NCI-H226 (cell line): ENCODE results near the gene ALPG.
"Not testable (repeated sequence)": the region's sequence is repeated elsewhere in the genome, so short reads cannot be mapped to it uniquely, and the experiment has no call there.

ENCODE experiments used
- DNase-seq: peaks from one replicate; pipeline ENCODE4 v3.0.0-alpha.2; 2015

The ALPG gene

DNA sequence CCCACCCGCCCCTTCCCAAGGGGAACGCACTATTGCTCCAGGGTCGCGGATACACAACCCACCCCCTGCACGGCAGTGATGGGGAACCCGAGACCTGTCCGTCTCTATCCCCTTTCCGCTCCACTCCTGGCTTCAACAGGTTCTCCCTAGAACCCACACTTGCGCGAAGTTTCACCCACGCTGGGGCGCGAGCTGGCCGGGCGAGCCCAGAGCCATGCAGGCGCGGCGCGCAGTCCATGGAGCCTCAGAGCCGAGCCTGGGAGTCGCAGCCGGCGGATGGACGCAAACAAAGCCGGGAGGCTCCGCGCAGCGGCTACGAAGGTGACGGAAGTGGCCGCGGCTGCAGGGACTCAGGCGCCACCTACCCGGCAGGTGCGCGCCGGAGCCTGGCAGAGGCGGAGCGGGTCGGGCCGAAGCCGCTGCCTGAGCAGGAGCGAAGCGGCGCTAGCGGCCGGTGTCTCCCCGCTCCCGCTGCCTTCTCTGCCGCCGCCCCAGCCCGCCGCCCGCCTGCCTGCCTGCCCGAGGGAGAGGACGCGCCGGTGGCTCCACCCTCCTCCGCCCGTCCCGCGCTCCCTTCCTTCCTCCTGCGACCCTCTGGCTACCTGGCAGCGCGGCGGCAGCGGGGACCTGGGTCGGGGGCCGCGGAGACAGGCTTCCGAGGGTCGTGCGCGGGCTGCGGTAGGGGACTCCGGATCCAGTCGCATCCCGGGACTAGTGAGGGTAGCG is 14.0 kb downstream of the ALPG start:
- no peak for DNase-seq

DNA sequence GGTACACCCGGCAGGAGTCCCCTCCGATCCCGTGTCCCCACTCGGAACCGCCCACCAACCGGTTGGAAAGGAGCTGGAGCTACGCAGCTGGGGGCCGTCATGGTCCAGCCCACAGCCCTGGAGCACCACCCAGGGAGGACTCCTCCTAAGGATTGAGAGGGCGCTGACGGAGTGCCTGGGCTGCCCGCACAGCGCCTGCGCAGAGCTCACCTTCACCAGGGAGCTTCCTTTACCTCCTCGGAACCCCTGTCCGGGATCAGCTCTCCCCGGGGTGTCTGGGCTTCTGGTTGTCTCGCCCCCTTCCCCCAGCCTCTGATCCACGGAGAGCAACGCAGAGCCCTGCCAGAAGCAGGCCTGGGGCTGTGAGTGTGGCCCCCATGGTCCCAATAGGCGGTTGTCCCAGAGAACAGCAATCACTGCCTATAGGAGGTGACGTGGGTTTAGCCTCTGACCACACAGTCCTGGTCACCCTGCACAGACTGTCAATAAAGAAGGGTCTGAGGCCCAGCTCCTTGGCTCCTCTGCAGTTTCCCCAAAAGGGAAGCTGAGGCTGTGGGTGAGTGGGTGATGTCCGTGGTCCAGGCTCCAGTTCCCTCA is 14.6 kb downstream of the ALPG start:
- DNase-seq = no peak

- DNase-seq = no peak
Observed at GRCh38 chr2:232422051-232422450, 15.4 kb downstream of the ALPG start.

- DNase-seq = not testable (repeated sequence)
Observed at GRCh38 chr2:232422996-232423395, 16.4 kb downstream of the ALPG start.

DNA sequence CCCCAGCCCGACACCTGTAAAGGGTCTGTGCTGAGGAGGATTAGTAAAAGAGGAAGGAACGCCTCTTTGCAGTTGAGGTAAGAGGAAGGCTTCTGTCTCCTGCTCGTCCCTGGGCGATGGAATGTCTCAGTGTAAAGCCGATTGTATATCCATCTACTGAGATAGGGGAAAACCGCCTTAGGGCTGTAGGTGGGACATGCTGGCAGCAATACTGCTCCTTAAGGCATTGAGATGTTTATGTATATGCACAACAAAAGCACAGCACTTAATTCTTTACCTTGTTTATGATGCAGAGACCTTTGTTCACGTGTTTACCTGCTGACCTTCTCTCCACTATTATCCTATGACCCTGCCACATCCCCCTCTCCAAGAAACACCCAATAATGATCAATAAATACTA is 16.8 kb downstream of the ALPG start:
- not testable (repeated sequence) for DNase-seq

GRCh38 chr2:232431705-232432590 is 25.3 kb downstream of the ALPG start:
- DNase-seq = no peak

- DNase-seq = peak; percentile 45
Observed at GRCh38 chr2:232432598-232433184, 26.0 kb downstream of the ALPG start.

GRCh38 chr2:232433622-232434021 is 27.0 kb downstream of the ALPG start:
- DNase-seq = not testable (repeated sequence)

DNA sequence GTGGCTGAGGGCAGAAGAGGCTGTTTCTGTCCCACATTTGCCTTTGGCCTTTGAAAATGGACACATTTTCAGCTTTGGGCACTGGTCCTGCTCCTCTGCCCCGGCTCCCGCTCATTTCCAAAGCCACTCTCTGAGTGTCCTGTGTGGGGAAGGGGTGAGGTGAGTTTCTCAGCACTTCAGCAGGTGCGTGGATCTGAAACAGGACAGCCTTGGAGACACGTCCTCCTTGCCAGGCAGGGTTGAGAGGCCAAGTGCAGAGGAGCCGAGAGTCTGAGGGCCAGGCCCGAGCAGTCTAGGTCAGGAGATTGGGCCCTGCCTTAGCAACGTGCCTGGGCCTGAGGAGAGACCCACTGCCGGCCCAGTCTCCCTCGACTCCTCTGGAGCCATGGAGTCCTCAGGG is 27.4 kb downstream of the ALPG start:
- DNase-seq = no peak

DNA sequence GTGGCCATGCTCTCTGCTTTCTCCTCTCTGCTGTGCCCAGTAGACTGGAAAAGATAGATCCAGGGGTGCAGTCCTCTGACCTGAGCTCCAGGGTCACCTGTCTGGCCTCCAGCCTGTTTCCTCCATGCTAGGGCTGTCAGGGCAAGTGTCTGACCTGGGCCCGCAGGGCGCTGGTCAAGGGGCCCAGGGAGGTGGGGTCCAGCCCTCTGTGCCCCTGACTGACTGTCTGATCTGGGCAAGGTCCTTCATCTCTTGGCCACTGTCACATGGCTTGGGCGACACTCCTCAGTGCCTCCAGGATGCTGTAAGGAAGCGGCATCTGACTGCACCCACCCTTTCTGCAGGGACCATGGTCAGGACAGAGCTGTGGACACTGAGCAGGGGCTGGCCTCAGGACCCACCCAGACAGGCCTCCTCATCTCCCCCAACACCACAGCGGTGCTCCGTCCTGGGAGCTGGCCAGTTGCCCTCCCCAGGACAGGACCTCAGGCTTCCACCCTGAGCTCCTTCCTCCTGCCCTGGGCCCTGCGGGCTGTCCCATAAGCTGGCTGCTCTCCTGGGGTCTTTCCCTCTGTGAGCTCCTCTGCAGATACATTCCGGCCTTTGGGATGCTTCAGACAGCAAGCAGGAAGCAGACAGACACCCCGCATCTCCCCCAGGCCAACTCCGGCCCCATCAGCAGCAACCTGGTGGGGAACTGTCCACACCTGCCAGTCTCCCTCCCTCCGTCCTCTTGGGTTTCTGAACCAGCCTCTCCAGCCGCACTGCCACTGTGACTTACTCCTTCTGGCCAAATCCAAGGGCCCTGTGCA is 28.1 kb downstream of the ALPG start:
- DNase-seq = no peak

GRCh38 chr2:232435375-232435648 is 28.7 kb downstream of the ALPG start:
- DNase-seq = no peak

DNA sequence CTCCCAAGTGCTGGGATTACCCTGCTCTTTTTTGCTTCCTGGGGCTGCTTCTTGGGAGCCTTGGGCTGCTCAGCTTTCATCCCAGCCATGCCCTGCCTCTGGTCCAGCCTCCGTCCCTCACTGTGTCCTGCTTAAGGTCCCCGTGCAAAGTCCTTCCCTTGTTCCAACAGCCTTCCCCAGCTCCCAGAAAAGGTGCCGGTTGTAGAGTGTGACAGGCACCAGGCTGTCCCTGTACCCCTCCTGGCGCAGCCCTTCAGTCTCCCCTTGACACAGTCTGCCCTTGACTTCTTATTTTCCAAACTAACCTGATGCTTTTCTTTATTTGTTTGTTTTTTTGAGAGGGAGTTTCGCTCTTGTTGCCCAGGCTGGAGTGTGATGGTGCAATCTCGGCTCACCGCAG is 29.2 kb downstream of the ALPG start:
- no peak for DNase-seq

GRCh38 chr2:232436381-232437194 is 29.9 kb downstream of the ALPG start:
- DNase-seq = no peak

- DNase-seq = no peak
Observed at GRCh38 chr2:232437195-232437571, 30.5 kb downstream of the ALPG start.

- no peak for DNase-seq
Observed at GRCh38 chr2:232438091-232438490, 31.4 kb downstream of the ALPG start.

DNA sequence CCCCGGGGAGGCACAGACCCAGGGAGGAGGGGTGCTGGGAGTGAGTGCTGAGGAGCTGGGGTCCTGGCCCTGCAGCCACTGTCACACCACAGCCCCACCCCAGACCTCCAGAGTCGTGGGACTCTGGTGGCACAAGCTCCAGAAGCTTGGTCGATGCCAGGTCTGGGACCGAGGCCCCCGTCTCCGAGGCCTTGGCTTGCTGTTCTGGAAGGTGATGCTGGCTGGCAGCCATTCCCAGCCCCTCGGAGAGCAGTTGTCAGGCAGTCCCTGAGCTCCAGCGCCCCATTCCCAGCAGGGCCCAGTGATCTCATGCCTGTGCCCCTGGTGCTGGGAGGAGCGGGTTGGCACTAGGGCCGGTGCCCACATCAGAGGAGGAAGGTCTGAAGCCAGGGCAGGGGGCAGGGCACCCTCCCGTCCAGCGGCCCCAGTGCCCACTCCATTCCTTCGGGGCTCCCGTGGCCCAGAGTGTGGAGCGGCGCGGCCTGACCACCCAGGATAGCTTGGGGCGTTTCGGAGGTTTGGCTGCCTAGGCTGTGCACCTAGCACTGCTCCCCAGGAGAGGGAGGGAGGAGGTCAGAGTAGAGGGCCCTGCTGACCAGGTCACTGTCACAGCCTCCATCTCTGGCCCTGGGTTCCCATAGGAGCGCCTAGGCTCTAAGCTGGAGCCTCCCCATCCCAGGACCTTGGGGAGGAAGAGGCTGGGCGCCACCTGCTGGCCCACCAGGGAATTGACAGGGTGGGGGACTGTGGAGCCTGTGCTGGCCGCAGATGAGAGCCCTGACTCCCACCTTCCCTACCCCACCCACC is 32.5 kb downstream of the ALPG start:
- peak; percentile 28 for DNase-seq

- no peak for DNase-seq
Observed at GRCh38 chr2:232439758-232440135, 33.1 kb downstream of the ALPG start.

DNA sequence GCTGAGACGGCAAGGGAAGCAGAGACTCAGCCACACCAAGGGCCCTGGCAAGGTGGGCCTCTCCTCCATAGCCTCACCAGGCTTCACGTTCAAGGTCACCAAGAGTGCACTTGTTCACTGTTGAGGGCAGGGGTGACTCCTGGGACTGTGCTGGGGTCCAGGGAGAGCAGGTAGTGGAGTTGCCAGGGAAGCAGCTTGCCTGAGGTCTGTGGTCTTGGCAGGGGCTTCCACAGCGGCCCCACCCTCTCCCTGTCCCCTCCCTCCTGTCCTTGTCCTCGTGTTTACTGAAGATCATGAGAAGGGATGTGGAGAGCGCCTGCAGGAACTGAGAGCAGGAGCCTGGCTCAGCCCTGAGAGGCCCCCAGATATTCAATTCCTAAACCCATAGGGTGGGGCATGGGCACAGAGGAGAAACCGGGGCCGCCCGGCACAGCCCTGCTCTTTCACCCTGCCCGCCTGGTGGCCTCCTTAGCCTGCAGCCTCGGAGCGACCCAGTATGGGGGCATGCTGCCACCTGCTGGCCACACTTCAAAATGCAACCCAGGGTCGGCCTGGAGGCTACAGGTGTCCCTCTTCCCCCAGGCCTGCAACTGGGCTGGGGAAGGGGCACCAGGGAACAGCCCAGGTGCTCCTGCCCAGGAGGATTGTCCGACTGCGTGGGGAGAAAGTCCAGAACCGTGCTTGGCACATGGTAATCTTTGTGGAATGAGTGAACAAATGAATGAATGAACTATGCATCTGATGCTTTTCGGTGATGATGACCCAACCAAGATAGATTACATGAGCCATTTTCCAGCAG is 33.8 kb downstream of the ALPG start:
- peak; percentile 65 for DNase-seq

DNA sequence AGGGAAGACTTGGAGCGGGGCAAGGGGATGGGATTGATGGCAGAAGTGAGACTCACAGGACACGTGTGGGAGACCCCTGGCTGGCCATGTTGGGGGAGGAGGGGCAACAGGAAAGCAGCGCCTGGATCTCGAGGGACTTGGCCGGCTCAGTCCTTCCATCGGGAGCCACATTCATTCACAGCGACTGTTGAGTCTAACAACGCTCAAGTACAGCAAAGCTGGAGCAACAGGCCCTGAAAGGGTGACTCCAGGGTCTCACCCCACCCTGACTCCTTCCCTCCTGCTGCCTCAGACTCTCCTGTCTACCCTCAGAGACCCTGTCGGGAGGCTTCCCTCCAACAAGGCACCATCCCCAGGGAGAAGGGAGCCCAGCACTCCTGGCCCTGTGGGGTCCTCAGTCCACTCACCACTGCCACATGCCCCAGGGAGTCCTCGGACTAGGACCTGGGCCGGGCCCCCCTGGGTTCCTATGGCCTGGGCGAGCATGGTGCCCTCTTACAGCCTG is 34.6 kb downstream of the ALPG start:
- DNase-seq = no peak

GRCh38 chr2:232441922-232442321 is 35.3 kb downstream of the ALPG start:
- DNase-seq = not testable (repeated sequence)
